Activated T-helper 17 cell treated with anti-CD3 and anti-CD28 coated beads, Interleukin-2, amount 50 U/mL, for 72 hours (primary cell): ENCODE measurements around the gene MBD5. TPM values are rescaled to one million over a fixed set of nuclear protein-coding genes. Genes with fewer than 3 reads are reported as not detected.

Experiments used
- ATAC-seq: fragments of 150-1000 bp; cut with Tn5 transposase; replicated peaks from 2 replicates; pipeline ENCODE4 v1.10.0; 2021; ENCODE audit warnings: mild to moderate bottlenecking, moderate library complexity
- H3K27ac Mint-ChIP-seq: one replicate; pipeline ENCODE4 v1.8.0; 2022; ENCODE audit warnings: mixed read lengths
- H3K27me3 Mint-ChIP-seq: one replicate; pipeline ENCODE4 v1.8.0; 2022; ENCODE audit warnings: mixed read lengths
- H3K36me3 Mint-ChIP-seq: one replicate; pipeline ENCODE4 v1.8.0; 2022; ENCODE audit warnings: low read depth, mild to moderate bottlenecking, mixed read lengths
- H3K4me1 Mint-ChIP-seq: one replicate; pipeline ENCODE4 v1.8.0; 2022; ENCODE audit warnings: mixed read lengths
- H3K4me3 Mint-ChIP-seq: one replicate; pipeline ENCODE4 v1.8.0; 2022; ENCODE audit warnings: mild to moderate bottlenecking, mixed read lengths
- H3K9me3 Mint-ChIP-seq: one replicate; pipeline ENCODE4 v1.8.0; 2022; ENCODE audit warnings: mixed read lengths
- total RNA-seq, 2 donors: library from RNA; stranded (reverse); gene quantifications; one replicate each; pipeline ENCODE4 v1.2.3, GENCODE V29; 2022

Gene MBD5
- total RNA-seq, 2 donors from 2014 or later = 33.5 to 55.7 TPM

DNA sequence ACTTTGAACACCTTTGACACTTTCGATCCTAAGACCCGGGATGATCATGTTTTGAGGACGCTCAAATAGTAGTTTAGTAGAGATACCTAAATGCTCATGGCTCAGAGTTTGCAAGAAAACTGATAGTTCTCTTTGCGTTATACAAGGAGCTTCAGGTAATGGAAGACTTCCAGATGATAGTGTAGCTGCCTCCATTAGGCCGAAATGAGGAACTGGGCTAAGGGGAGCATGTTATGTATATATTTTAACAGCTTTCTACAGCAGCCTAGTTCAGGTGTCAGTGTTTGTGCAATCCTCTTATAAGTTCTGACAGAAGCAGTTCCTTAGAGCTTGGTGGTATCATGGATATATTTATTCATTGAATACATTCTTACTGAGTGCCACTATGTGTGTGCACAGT lies 496.9 kb downstream of the MBD5 start:
- peaks cover 20% of the 10 kb centered on the region for H3K4me1 Mint-ChIP-seq
- H3K27me3 Mint-ChIP-seq = no peaks in the 10 kb centered on the region
- no peak for ATAC-seq
- H3K27ac Mint-ChIP-seq = peak overlapping the region; percentile 3
- no peaks in the 10 kb centered on the region for H3K9me3 Mint-ChIP-seq
- no peaks in the 10 kb centered on the region for H3K36me3 Mint-ChIP-seq
- no peak overlapping the region for H3K4me3 Mint-ChIP-seq

DNA sequence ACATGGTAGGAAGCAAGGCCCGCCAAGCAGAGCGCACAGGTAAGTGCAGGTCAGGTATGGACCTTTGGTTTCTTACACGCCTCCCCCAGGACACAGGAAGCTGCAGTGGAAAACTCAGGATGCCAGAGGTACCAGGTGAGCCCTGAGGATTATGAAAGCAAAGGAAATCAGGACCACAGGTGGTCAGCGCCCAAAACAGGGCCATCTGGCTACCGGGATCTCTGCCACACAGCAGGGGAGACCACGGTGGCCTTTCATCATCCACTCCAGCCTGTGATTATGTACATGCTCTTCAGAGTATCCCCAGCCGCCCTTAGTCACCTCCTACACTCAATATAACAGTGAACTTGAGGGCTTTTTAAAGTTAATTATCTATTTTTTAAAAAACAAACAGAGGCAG lies 498.1 kb downstream of the MBD5 start:
- Mint-ChIP-seq H3K27ac (no peak overlapping the region), H3K4me3 (no peak overlapping the region), H3K36me3 (no peaks in the 10 kb centered on the region), H3K27me3 (no peaks in the 10 kb centered on the region), H3K9me3 (no peaks in the 10 kb centered on the region), H3K4me1 (peaks cover 30% of the 10 kb centered on the region)
- no peak for ATAC-seq

DNA sequence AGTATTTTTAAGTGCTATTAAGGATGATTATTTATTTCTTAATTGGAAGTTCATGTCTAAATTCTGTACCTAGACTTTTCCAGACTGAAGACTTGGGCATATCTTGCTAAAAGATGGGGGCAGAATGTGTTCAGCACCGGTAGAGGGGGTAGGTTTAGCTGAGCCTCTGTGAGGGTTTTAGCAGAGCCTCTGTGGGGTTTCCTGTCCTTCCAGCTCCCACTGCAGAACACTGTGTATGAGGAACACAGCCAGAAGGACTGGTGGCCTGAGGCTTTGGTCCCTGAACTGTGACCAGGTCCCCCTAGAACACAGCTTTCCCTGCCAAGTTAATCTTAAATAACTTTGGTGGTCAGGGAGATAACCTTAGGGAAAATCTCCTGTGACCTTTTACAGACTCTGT lies 500.3 kb downstream of the MBD5 start:
- H3K36me3 Mint-ChIP-seq = peaks cover 6% of the 10 kb centered on the region
- peaks cover 42% of the 10 kb centered on the region for H3K4me1 Mint-ChIP-seq
- peak overlapping the region; percentile 20 for H3K27ac Mint-ChIP-seq
- peaks cover 3% of the 10 kb centered on the region for H3K9me3 Mint-ChIP-seq
- no peak for ATAC-seq
- no peaks in the 10 kb centered on the region for H3K27me3 Mint-ChIP-seq
- no peak overlapping the region for H3K4me3 Mint-ChIP-seq

DNA sequence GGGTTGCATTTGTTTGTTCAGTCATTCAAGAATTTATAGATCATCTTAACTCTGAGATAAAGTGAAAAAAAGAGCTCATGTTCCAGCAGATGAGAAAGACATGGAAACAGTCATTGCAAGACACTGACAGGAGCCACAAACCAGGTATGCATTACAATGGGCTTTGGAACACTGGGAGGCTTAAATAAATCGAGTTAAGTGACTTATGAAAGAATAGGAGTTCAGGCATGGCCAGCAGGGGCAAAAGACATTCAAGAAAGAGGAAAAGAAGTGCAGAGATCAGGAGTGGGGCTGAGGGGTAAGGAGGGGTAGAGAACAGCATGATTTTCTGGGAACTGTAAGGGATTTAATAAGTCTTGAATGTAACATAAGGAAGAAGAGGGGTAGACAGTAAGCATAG lies 502.4 kb downstream of the MBD5 start:
- Mint-ChIP-seq H3K4me3 (peak overlapping the region; percentile 80), H3K9me3 (peaks cover 3% of the 10 kb centered on the region), H3K36me3 (peaks cover 6% of the 10 kb centered on the region), H3K4me1 (peaks cover 58% of the 10 kb centered on the region), H3K27ac (peak overlapping the region; percentile 95), H3K27me3 (no peaks in the 10 kb centered on the region)
- ATAC-seq = no peak

DNA sequence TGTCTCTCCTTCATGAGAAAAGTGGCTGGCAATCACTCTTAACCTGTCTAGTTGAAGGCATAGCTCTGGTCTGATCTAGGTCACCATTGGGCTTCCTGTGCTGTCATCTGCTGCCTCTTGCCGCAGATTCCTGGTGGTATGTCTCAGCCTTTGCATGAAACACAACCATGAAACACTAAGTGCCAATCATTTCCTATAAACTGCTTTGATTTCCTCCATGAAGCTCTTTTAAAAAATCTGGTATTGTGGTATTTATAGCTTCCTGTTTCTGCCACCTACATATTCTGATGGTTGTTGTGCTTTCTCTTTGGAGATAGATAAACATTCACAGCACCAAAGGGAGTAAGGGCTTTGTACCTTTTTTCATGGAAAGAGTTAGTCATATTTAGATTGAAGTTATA lies 503.6 kb downstream of the MBD5 start:
- Mint-ChIP-seq H3K27me3 (no peaks in the 10 kb centered on the region), H3K36me3 (peaks cover 6% of the 10 kb centered on the region), H3K27ac (peak overlapping the region; percentile 95), H3K4me3 (peak overlapping the region; percentile 80), H3K9me3 (peaks cover 3% of the 10 kb centered on the region), H3K4me1 (peaks cover 68% of the 10 kb centered on the region)
- ATAC-seq = peak; percentile 89

DNA sequence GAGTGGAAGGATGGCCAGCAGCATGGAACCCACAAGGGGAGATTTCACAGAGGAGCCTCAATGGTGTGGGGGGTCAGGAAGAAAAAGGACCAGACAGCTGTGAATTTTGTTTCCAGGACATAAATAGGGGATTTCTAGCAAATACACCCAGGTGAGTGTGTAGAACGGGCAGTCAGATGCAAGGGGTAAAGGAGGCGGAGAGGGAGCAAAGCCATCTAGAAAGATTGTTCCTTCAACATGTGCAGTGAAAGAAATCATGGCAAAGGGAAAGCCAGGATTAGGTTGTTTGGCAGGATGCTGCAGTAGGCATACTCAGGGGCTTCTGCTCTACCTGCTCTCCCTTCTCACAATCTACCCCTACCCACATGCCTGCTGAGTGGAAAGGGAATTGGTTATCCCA lies 504.2 kb downstream of the MBD5 start:
- peaks cover 6% of the 10 kb centered on the region for H3K36me3 Mint-ChIP-seq
- H3K27ac Mint-ChIP-seq = peak overlapping the region; percentile 95
- no peaks in the 10 kb centered on the region for H3K27me3 Mint-ChIP-seq
- peaks cover 3% of the 10 kb centered on the region for H3K9me3 Mint-ChIP-seq
- peaks cover 74% of the 10 kb centered on the region for H3K4me1 Mint-ChIP-seq
- H3K4me3 Mint-ChIP-seq = peak overlapping the region; percentile 80
- ATAC-seq = no peak

DNA sequence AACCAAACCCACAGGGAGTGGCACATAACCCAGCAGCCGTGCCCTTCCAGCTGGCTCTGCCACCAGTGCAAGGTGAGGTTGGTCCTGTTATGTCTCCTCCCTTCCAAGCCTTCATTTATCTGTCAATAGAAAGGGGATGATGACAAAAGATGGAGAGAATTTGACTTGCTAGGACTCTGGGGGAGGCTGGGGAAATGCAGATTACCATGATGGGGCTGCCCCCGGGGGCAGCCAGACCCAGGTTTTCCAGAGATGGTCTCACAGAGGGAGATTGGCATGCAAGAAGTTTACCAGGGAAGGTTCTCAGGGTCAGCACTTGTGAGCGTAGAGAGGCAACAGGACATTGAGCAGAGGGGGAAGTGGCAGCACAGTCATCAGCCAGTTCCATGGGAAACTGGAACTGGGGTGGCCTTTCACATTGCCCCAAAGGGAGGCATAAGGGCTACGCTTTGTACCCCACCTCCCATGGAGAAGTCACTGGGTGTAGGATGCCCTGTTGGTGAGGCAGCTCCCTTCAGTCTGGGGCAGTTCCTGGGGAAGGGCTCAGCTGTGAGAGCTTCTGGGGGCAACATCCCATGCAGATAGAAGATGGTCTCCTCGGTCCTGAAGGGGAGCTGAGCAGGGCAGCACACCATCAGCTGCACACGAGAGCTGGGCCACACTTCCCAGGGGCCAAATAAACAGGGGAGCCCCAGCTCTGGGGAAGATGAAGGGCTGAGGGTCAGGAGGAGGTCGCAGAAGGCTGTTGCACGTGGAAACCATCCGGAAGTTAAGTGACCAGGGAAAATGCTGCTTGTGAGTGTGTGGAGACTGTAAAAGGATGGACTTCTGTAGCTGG lies 505.8 kb downstream of the MBD5 start:
- H3K36me3 Mint-ChIP-seq = peaks cover 6% of the 10 kb centered on the region
- peak overlapping the region; percentile 80 for H3K4me3 Mint-ChIP-seq
- ATAC-seq = no peak
- peaks cover 3% of the 10 kb centered on the region for H3K9me3 Mint-ChIP-seq
- H3K4me1 Mint-ChIP-seq = peaks cover 79% of the 10 kb centered on the region
- peak overlapping the region; percentile 95 for H3K27ac Mint-ChIP-seq
- H3K27me3 Mint-ChIP-seq = no peaks in the 10 kb centered on the region

DNA sequence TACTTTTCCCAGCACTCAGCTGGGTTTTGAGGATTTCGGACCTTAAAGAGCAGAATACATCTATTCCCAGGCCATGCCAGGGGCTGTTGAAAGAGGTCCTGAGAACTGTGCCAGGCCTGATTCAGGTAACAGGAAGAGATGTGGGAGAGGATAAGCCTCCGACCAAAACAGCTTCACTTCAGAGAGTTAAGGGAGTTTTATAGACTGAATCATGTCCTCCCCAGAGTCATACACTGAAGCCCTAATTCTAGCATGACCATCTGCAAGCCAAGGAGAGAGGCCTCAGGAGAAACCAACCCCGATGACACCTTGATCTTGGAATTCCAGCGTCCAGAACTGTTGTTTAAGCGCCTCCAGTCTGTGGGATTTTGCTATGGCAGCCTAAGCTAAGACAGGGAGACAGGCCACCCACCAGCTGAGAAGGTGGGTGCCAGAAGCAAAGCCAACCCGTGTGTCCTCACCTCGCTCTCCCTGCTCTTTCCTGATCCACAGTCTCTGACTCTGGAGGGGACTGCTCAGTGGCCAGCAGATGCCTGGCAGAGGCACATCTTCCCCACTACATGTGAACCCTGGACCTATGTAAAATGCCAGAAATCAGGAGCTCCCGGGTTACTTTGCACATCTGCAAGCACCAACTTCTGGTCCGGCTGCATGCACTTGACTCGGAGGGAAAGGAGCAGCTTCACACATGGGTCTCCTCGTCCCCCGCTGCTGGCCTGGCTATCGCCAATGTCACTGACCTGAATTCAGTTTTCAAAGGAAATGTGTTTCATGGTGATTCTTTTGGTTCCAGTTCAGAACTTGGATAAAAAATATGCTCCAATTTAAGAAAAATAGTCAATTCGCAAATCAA lies 506.8 kb downstream of the MBD5 start:
- H3K27ac Mint-ChIP-seq = peak overlapping the region; percentile 95
- peaks cover 3% of the 10 kb centered on the region for H3K9me3 Mint-ChIP-seq
- H3K4me1 Mint-ChIP-seq = peaks cover 86% of the 10 kb centered on the region
- H3K4me3 Mint-ChIP-seq = peak overlapping the region; percentile 80
- no peaks in the 10 kb centered on the region for H3K27me3 Mint-ChIP-seq
- ATAC-seq = peak; percentile 63
- H3K36me3 Mint-ChIP-seq = peaks cover 6% of the 10 kb centered on the region

DNA sequence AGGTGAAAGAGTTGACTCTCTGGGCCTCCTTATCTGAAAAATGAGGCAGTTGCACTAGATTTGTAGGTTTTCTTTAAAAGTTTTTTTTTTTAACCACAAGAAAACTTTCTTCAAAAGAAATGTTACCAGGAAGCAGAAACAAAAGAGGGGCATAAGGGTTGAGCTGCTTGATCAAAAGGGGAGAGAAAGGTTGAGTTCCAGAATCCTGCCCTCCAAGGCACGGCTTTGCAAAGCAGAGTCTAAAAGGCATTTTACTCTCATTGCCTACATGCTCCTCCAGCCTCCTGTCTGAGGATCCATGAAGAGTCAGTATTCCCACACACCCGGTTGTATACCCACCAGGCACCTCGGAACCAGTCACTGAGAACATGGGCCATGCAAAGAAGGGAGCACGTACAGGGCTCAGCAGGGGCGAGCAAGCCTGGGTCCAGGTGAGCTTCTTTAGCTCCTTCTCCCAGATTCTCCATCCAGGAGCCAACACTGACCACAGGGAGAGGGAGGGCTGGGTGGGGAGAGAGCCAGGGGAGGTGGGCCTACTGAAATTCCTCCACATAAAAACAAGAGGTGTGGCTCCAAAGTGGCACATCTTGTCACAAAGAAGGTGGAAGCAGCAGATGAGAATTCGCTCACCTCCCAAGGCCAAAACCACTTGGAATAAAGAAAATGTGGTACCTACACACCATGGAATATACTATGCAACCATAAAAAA lies 507.6 kb downstream of the MBD5 start:
- Mint-ChIP-seq H3K9me3 (peaks cover 3% of the 10 kb centered on the region), H3K27me3 (no peaks in the 10 kb centered on the region), H3K27ac (peak overlapping the region; percentile 95), H3K36me3 (peaks cover 6% of the 10 kb centered on the region), H3K4me3 (peak overlapping the region; percentile 80), H3K4me1 (peaks cover 87% of the 10 kb centered on the region)
- peak; percentile 3 for ATAC-seq

DNA sequence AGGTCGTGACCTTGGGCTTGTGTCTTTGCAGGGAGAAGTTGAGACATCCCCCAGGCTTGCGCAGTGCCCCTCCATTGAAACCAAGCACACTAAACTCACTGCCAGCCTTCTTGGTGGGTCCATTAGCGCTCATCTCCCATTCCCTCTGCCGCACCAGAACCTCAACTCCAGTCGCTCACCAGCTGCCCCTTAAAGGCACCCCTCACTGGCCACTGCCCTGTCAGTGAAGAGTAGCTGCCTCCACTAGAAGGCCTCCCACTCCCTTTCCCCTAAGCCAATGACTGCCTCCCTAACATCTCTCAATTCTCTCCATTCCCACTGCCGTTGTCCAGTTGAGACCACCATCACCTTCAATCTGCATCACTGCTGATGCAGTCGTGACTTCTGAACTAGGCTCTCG lies 508.9 kb downstream of the MBD5 start:
- Mint-ChIP-seq H3K9me3 (peaks cover 3% of the 10 kb centered on the region), H3K27me3 (no peaks in the 10 kb centered on the region), H3K36me3 (peaks cover 2% of the 10 kb centered on the region), H3K4me3 (peak overlapping the region; percentile 80), H3K4me1 (peaks cover 84% of the 10 kb centered on the region), H3K27ac (no peak overlapping the region)
- no peak for ATAC-seq

DNA sequence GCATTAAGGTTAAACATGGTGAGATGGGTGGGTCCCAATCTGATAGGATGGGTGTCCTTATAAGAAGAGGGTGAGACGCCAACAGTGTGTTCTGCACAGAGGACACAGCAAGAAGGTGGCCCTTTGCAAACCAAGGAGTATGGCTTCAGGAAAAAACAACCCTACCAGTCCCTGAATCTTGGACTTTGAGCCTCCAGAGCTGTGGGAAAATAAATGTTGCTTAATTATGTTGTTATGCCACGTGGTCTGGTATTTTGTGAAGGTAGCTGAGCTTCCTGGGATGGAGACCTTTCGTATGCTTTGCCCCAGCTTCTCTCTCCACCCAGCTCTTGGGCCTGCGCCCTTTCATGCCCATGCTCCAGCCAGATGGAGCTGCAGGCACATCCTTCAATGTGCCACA lies 509.5 kb downstream of the MBD5 start:
- Mint-ChIP-seq H3K4me1 (peaks cover 83% of the 10 kb centered on the region), H3K27ac (no peak overlapping the region), H3K9me3 (no peaks in the 10 kb centered on the region), H3K27me3 (no peaks in the 10 kb centered on the region), H3K4me3 (no peak overlapping the region), H3K36me3 (no peaks in the 10 kb centered on the region)
- ATAC-seq = no peak

DNA sequence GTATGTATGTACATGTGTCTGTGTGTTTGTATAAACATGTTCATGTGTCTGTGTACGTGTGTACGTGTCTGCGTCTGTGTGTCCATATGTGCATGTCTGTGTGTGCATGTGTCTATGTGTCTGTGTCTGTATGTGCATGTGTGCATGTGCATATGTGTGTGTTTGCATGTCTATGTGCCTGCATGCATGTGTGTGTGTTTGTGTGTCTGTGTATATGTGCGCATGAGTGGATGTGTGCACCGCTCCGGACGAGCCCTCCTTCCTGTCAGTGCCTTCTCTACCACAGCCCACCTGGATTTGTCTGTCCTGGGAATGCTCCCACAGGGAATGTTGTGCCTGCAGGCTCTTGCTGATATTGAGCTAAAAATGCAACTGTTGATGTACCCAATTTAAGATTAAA lies 510.3 kb downstream of the MBD5 start:
- no peak for ATAC-seq
- no peaks in the 10 kb centered on the region for H3K36me3 Mint-ChIP-seq
- H3K27me3 Mint-ChIP-seq = no peaks in the 10 kb centered on the region
- H3K4me3 Mint-ChIP-seq = no peak overlapping the region
- no peaks in the 10 kb centered on the region for H3K9me3 Mint-ChIP-seq
- no peak overlapping the region for H3K27ac Mint-ChIP-seq
- peaks cover 80% of the 10 kb centered on the region for H3K4me1 Mint-ChIP-seq

DNA sequence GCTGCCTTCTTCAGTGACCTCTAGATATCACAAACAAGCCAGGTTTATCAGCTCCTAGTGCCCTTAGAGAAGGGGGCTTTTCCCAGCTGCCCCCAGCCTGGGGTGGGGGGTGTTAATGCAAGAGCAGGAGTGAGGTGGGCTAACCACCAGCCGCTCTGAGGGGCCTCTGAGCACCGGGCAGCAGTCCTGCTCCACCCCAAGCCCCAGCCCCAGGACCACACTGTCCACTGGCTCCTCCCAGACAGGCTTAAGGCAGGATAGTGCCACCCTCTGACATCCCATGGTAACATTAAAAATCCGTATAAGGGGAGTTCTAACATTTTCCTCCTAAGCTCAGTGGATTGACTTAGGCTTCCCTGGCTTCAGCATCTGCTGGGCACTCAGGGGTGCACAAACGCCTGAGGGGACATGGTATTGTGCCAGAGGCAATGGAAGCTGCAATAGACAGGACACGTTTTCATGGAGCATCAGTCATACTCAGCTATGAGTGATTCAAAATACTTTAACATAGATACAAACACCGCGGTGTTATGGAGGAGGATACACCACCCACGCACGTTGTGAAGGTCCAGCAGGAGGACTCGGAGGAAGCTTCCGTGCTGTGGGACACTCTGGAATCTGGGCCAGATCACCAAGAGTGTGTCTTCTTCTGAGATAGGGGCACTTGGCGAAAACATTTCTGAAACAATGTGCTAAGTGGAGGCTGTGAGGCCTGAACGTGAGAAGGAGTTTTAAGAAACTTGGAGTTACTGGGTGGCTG lies 511.0 kb downstream of the MBD5 start:
- H3K36me3 Mint-ChIP-seq = no peaks in the 10 kb centered on the region
- H3K4me1 Mint-ChIP-seq = peaks cover 74% of the 10 kb centered on the region
- H3K27ac Mint-ChIP-seq = no peak overlapping the region

DNA sequence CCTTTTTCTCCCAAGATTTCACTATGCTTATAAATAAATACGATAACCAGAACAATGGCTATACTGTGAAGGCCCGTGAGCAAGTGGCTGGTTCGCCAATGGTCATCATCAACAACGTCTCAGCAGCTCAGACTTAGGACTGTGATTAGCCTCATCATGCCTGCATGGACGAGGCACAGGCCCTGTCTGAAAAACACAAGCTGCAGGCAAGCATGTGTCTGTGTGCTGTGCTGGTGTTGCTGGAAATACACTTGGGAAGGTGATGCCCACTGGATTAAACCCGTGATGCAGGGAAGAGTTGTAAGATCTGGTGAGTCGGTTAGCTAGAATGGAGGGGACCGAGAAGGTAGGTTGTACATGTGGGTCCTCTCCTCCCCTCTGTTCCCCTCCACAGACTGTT lies 512.1 kb downstream of the MBD5 start:
- Mint-ChIP-seq H3K27ac (peak overlapping the region; percentile 57), H3K36me3 (no peaks in the 10 kb centered on the region), H3K9me3 (no peaks in the 10 kb centered on the region), H3K4me3 (peak overlapping the region; percentile 47), H3K27me3 (no peaks in the 10 kb centered on the region), H3K4me1 (peaks cover 65% of the 10 kb centered on the region)
- no peak for ATAC-seq

More for the DNA sequence above, 511.0 kb downstream of the MBD5 start:
- ATAC-seq = no peak
- H3K9me3 Mint-ChIP-seq = no peaks in the 10 kb centered on the region
- no peak overlapping the region for H3K4me3 Mint-ChIP-seq
- H3K27me3 Mint-ChIP-seq = no peaks in the 10 kb centered on the region
